ENCODE results near the gene ATP6V0C.
"Not testable (repeated sequence)": the region's sequence is repeated elsewhere in the genome, so short reads cannot be mapped to it uniquely, and the experiment has no call there.

The ATP6V0C gene

DNA sequence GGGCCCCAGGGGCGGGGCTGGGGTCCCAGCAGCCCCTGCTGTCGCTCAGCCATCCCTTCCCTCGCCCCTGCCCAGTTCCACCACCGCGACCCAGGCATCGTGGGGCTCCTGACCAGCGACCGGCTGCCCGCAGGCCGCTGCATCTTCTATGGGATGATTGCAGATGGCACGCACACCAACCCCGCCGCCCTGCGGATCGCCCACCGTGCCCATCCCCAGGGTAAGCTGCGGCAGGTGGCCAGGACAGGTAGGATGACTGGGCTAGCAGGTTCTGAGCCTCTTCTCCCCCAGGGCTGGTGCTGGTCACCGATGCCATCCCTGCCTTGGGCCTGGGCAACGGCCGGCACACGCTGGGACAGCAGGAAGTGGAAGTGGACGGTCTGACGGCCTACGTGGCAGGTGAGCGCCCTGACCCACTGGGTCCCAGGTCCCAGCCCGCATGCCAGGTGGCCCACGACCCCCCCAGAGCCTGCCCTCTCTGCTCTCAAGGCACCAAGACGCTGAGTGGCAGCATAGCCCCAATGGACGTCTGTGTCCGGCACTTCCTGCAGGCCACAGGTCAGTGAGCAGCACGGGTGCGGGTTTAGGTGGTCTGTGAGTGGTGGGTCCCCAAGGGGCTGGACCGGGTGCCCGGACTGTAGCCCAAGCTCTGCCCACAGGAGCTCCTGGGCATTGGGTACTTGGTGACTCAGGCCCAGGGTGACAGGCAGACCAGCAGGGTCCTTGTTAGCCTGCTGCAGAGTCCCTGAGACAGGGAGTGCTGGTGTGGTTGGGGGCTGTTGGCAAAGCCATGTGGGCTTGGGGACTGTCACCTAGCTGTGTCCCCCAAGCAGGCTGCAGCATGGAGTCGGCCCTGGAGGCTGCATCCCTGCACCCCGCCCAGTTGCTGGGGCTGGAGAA is 14.7 kb downstream of the ATP6V0C start:
- peak; percentile 17 for DNase-seq (ENCODE audit: low spot score)

DNA sequence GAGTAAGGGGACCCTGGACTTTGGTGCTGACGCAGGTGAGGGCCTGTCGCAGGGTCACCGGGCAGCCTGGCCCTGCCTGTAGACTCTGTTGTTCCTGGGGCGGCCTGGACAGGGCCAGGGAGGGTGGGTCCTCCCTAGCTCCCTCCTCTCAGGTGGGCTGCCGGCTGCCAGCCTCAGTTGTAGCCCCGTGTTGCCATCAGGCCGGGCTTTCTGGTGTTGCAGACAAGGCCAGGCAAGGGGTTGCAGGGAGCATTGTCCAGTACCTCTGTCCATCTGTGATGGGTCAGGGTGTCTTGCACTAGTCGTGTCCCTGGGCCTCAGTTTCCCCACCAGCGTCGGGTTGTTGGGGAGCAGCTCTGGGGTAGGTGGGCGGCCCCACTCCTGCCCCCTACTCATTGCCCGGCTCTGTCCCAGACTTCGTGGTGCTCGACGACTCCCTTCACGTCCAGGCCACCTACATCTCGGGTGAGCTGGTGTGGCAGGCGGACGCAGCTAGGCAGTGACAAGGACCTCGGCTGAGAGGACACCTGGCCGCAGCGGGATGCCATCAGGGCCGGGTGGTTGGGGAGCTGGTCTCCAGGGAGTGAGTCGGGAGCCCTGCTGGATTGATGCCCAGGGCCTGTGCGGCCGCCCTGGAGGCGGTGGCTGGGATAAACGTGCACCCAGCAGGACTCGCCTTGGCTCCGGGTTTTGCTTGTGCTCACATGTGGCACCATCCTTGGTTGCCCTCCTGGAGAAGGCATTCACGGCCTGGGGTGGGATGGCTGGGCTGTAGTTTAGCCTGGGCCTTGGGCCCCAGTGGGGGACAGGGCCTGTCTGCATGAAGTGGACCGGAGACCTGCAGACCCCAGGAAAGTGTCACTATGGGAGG is 15.5 kb downstream of the ATP6V0C start:
- peak; percentile 67 for DNase-seq (ENCODE audit: low spot score)

DNA sequence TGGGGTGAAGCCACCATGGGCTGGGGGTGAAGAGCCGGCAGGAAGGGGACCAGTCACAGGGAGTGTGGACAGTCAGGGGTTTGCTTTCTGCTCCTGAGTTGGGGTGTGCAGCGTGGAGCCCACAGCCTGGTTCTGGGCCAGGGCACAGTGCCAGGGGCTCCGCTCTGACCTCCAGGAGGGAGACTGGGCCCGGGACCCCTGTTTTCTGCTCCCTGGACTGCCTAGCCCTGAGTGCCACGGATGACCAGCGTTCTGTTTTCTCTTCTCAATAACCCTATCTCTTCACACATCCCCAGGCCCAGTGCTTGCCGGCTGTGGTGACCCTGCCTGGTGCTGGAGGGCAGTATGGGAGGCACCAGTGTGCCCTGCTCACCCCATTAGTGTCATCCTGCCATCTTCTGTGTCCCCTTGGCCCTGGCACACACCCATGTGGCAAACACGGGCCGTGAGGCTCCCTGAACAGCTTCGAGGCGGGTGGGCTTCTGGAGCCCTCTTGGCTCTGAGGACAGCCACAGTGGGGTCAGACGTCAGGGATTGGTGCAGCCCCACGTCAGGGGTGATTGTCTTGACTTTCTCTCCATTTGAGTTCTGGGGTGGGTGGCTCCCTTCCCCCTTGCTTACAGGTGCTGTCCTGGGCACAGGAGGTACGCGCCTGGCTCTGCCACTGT is 16.3 kb downstream of the ATP6V0C start:
- peak; percentile 9 for DNase-seq (ENCODE audit: low spot score)

DNA sequence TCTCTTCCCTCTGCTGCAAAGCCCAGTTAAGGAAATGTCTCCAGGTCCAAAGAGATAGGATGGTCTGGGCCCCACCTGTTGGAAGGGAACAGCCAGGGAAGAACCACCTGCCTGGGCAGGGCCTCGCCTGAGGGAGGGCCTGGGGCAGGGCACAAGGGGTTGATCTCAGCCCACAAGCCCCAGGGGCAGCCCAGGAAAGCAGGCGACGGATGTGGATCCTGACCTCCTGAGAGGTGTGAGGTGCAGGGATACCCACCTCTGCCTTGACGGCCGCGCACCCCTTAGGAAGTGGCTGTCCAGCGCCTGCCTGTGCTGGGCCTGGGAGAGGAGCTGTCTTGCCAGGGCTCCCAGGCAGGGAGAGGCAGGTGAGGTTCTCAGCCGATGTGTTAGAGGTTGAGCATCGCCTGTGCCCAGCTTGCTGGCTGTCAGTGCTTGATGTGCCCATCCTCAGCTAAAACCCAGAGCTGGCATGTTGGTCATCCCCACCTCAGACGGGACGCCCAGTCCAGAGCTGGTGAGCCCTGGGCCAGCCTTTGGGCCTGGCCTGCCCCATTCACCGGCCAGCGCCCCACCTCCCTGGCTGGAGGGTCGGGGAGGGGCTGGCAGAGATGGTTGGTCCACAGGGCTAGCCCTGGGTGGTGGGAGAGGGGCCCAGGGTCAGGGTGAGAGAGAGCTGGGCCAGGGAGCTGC is 17.0 kb downstream of the ATP6V0C start:
- peak; percentile 33 for DNase-seq (ENCODE audit: low spot score)

DNA sequence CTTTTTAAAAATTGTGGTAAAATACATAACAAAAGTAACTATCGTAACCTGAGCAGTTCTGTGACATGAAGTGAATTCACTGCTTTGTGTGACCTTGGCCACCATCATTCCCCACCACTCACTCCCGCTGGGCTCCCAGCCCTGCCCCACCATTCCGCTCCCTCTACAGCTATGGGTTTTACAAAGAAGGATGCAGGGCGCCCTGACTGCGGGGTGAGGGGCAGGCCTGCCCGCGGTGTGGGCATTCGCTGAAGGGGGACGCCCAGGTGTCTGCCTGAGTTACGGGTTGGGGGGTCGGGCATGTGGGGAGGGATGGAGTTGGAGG is 17.6 kb downstream of the ATP6V0C start, which contains the start of gene CEMP1:
Gene CEMP1 (minus strand): TSS at position 38 of the 325 bp plus-strand sequence. CDS start 335 bp downstream, outside the sequence.
- DNase-seq (ENCODE audit: low spot score) = no peak

DNA sequence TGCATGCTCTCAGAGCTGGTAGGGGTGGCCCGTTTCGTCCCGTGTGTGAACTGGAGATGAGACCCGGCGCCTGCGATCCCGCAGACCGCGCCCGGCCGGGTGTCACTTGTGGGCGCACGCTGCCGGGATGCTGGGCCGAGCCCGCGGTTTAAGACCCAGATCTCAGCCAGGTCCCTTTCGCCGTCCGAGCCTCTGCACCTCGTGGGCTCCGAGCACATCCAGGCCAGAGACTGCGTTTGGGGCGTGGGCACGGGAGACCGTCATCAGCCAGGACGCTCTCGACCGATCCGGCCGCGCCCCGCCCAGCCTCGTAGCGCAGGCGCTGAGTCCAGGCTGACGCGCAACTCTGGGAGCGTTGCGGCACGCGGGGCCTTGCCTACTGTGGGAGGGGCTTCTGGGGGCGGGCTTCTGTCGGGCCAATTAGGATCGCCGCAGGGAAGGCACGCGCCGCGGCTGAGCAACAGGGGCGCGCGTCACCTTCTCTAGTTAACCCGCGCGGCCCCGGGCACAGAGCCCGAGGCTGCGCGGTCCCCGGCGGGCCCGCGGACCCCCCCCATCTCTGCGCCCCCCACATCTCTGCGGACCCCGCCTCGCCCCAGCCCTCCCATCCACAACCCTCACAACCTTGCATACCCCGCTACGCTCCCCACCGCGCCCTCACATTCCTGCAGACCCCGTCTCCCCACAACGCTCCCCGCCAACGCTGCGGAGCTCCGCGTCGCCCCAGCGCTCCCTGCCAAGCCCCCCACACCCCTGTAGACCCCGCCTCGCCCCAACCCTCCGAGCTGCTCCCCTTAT is 18.1 kb downstream of the ATP6V0C start:
- peak; percentile 95 for DNase-seq (ENCODE audit: low spot score)

DNA sequence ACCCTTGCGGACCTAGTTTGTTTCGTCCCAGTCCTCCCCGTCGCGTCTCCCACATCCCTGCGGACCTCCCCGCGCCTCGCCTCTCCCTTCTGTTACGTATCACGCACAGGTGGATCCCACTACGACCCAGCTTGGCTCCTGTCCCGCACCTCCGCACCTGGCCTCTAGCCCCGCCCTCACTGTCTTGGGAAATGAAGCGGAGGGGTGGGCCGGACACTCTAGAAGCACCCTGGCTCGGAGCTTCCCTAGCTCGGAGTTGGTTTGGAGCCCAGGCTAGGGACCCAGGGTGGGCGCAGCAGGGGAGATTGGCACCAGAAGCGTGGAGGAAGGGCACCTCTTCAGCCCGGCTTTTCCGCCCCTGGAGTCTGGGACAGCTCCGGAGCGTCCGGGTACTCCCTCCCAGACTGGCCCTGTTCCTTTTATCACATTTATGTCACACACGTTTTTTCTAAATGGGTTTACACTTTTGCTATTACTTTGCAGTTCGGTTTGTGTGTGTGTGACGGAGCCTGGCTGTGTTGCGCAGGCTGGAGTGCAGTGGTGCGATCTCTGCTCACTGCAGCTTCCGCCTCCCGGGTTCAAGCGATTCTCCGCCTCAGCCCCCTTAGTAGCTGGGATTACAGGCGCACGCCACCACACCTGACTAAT is 18.9 kb downstream of the ATP6V0C start:
- DNase-seq (ENCODE audit: low spot score) = peak; percentile 63

DNA sequence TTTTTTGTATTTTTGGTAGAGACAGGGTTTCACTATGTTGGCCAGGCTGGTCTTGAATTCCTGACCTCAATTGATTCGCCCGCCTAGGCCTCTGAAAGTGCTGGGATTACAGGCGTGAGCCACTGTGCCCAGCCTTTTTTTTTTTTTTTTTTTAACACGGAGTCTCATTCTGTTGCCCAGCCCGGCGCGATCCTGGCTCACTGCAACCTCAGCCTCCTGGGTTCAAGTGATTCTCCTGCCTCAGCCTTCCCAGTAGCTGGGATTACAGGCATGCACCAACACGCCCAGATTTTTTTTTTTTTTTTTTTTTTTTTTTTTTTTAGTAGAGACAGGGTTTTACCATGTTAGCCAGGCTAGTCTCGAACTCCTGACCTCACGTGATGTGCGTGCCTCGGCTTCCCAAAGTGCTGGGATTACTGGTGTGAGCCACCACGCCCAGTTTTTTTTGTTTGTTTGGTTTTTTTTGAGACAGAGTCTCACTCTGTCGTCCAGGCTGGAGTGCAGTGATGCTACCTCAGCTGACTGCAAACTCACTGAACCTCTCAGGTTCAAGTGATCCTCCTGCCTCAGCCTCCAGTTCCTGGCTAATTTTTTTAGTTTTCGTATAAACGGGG is 19.5 kb downstream of the ATP6V0C start:
- DNase-seq (ENCODE audit: low spot score) = not testable (repeated sequence)

DNA sequence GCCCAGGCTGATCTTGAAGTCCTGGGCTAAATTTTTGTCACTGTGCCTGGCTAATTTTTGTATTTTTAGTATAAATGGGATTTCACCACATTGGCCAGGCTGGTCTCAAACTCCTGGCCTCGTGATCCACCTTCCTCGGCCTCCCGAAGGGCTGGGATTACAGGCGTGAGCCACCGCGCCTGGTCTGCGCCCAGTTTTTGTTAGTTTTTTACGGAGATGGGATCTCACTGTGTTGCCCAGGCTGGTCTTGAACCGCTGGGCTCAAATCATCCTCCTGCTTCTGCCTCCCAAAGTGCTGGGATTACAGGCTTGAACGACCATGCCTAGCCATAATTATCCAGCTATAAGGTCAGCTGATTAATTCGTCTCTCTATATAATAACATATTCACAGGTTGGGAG is 20.2 kb downstream of the ATP6V0C start:
- DNase-seq (ENCODE audit: low spot score) = no peak

DNA sequence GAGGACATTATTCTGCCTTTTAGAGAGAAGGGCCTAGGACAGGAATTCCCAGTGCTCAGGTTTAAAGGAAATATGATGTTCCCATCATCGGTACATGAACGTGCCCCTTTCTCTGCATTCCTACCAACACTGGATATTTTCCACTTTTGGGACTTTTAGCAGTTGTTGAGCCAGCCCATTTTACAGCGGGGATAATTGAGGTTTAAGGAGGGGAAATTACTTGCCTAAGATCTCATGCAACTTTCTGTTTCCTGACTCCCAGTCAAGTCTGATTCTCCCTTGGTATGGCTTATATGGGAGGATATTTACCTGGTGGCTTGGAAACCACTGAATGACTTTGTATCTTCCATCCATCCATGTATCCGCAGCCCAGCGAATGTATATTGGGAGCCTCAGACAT is 20.6 kb downstream of the ATP6V0C start:
- DNase-seq (ENCODE audit: low spot score) = not testable (repeated sequence)

DNA sequence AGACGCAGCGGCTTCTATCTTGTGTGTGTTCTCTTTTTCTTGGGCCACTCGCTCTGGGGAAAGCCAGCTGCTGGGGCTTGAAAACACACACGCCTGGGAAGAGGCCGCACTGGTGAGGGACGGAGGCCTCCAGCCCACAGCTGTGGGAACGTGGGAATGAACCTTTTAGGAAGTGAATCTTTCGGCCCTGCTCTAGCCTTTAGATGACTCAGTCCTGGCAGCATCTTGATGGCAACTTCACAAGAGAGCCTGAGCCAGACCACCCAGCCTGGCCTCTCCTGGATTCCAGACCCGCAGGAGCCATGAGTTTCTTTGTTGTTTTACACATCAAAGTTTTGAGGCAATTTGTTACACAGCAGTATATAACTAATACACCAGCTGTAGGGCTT is 21.9 kb downstream of the ATP6V0C start:
- DNase-seq (ENCODE audit: low spot score) = no peak

DNA sequence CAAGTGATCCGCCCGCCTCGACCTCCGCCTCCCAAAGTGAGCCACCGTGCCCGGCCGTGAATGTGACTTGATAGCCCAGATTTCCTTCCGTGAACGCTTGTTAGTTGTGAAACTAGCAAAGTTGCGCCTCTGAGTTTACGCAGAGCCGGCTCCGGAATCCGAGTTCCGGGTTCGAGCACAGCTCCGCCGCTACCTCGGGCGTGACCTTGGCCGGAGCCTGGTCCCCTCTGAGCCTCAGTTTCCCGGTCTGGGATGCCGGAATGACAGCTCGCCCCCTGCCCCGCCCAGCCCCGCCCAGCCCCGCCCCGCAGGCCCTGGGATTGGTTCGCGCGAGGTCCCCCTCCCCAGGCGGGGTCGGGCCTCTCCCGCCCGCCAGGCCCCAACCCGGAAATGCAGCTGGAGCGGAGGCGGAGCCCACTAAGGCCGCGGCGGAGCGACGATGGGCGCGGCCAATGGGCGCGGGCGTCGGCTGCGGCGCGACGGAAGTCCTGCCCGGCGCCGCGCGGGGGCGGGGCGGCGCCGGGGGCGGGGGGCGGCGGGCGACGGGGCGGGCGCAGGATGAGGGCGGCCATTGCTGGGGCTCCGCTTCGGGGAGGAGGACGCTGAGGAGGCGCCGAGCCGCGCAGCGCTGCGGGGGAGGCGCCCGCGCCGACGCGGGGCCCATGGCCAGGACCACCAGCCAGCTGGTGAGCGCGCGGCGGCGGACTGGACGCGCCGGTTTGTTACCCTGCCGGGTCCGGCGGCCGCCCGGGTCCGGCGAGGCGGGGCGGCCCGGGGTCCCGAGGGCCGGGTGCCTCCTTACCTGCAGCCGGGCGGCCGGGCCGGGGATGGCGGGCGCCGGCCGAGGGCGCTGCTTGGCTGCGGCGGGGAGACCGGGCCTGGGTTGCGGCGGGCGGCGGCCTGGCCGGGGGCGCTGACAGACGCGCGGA is 24.0 kb downstream of the ATP6V0C start, which contains the start of gene PDPK1:
Gene PDPK1 (plus strand): TSS at position 571 of the 929 bp plus-strand sequence. CDS start 92 bp downstream, at position 663.
- peak; percentile 97 for DNase-seq (ENCODE audit: low spot score)

DNA sequence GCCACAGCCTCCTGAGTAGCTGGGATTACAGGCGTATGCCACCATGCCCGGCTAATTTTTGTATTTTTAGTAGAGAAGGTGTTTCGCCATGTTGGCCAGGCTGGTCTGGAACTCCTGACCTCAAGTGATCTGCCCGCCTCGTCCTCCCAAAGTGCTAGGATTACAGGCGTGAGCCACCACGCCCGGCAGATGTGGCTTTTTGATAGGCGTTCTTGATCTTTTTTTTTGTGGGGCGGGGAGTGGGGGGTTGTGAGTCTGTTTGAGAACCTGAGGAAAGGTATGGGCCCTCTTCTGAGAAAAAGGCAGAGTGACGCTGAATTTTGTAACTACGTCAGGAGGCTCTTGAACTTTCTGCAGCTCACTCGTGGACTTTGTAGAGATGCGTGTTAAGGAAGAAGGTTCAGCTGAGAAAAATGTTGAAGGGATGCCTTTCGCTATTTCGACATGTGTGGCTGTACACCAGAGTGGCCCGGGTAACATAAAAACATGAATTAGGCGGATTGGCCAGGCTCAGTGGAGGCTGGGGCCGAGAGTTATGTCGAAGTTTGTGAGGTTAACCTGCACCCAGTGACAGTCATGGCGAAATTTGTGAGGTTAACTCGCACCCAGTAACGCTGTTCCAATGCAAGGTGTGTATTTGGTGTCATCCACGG is 25.6 kb downstream of the ATP6V0C start:
- not testable (repeated sequence) for DNase-seq (ENCODE audit: low spot score)

DNA sequence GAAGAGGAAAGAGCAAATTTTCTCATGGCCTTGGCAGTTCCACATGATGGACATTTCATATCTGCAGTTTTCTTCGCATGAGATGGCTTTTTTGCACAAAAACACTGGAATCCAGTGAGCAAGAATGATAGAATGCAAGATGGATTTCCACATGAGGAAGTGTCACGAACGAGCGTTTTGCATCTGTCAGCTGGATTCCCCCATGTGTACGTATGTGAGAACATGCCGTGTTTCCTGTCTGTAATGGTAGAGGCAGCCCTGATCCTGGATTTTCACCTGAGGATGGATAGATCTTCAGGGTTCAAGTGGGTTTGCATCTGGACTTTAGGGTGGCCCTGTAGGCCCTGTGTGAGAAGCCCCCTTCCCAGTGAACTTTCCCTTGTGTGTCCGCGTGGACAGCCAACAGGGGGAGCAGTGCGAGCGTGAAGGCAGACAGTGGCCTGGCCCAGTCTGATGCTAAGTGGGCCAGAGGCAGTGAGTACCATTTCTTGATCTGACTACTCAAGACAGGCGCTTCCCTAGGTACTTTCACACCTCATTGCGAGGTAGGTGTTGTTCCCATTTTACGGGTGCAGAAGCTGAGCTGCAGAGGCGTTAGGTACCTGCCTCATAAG is 26.2 kb downstream of the ATP6V0C start:
- not testable (repeated sequence) for DNase-seq (ENCODE audit: low spot score)

DNA sequence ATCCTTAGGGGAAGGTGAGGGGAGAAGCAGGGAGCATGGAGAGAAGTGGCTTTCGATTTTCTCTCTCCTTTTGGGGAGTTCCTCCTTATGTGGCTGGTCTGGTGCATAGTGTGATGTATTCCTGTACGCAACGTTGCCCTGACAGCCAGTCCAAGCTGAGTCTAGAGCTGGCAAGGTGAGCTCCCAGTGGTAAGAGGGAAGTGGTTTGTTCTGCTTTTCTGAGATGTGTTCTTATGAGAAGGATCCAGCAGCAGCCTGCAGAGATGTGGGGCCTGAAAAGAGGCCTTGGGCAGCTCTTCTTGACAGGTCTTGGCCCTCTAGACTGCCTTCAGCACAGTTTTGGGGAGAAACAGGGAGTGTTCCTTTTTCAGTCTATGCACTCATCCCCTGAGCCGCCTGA is 27.2 kb downstream of the ATP6V0C start:
- not testable (repeated sequence) for DNase-seq (ENCODE audit: low spot score)

DNA sequence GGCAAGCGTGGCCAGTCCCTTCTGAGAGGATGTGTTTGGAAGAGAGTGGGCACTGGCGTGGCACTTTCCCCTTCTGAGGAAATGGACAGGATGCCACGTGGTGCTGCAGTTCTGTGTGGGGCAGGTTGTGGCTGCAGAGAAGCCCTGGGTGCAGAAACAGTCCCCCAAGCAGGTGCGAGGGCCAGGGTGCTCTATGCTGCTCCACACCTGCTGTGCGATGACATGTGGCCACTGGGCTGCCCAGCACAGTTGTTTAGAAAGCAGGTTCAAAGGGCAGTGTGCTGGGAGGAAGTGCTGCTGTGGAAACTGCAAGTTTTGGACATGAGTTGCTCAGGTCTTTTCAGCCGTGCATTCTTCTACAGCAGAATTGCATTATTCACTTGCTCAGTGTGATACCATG is 27.7 kb downstream of the ATP6V0C start:
- not testable (repeated sequence) for DNase-seq (ENCODE audit: low spot score)

DNA sequence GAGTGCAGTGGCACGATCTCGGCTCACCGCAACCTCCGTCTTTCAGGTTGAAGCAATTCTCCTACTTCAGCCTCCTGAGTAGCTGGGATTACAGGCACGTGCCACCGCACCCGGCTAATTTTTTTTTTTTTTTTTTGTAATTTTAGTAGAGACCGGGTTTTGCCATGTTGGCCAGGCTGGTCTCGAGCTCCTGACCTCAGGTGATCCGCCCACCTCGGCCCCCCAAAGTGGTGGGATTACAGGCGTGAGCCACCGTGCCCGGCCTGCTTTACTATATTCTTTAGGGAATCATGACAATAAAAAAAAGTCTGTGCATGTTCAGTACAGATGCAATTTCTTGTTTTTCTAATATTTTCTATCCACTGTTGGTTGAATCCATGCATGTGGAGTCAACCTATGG is 30.0 kb downstream of the ATP6V0C start:
- DNase-seq (ENCODE audit: low spot score) = not testable (repeated sequence)
